Measurements from ENCODE around the gene RGS19.

- TF ChIP-seq CTCF (IDR thresholded peaks at IDR 0.05) (no peak), POLR2A (IDR thresholded peaks at IDR 0.05) (no peak)
Measured at GRCh38 chr20:64084685-64085152, 5.4 kb upstream of the RGS19 start.
